Pancreas (tissue), 10 donors: Measurements from ENCODE around the gene EID1. TPM values are rescaled to one million over a fixed set of nuclear protein-coding genes. Genes with fewer than 3 reads are reported as not detected.

ENCODE experiments used
- ATAC-seq, 4 donors: fragments of 200-7000 bp; cut with Tn5 transposase; one replicate each; pipeline versions ENCODE4 v1.8.0 to v1.9.1; 2020; ENCODE audit warnings: mild to moderate bottlenecking in 4 of 4, moderate library complexity in 4 of 4
- DNase-seq, 6 donors: peaks; one replicate each; pipeline ENCODE4 v3.0.0-alpha.2; 2020
- FAIRE-seq: peaks from 2 replicates; lab custom pipeline; 2012; peaks lifted over from hg19 to GRCh38; lab: Jason Lieb, UNC
- H3K27ac ChIP-seq, 4 donors: fragments of 200-600 bp; sonication (generic); 1 replicate in 3 of 4; 2 replicates in 1 of 4; pipeline versions ENCODE4 v1.5.0 to v1.8.0; 2020
- H3K27me3 ChIP-seq, 4 donors: fragments of 200-600 bp; one replicate each; pipeline ENCODE4 v1.8.0; 2021
- H3K36me3 ChIP-seq, 3 donors: fragments of 200-600 bp; sonication (generic) in 1 of 3; one replicate each; pipeline versions ENCODE4 v1.5.0 to v1.8.0; 2020 to 2021
- H3K4me1 ChIP-seq, 3 donors: fragments of 200-600 bp; one replicate each; pipeline ENCODE4 v1.8.0; 2021
- H3K4me3 ChIP-seq, 4 donors: fragments of 200-600 bp; sonication (generic) in 2 of 4; one replicate each; pipeline versions ENCODE4 v1.5.0 to v1.8.0; 2020 to 2021
- H3K9me3 ChIP-seq, 4 donors: fragments of 200-600 bp; one replicate each; pipeline ENCODE4 v1.8.0; 2021
- WGBS, 2 donors: extraction: QIAGEN DNeasy Blood & Tissue Kit; methylation state at CpG; one replicate each; pipeline ENCODE4 v1.1.7; 2013; 5-methylcytosine and 5-hydroxymethylcytosine counted together
- intact Hi-C, 3 donors: fragments of 100-400 bp; cut with DNase I; formaldehyde crosslinking; loops; one replicate each; pipeline versions ENCODE4 v1.11.1 to v1.14.2; 2022
- polyA plus RNA-seq, 2 donors: library from polyadenylated mRNA; stranded (reverse); fragments of 200-250 nt; gene quantifications; one replicate each; pipeline ENCODE4 v1.2.3, GENCODE V29; 2013
- total RNA-seq, 6 donors: library from RNA; stranded (reverse); fragmentation: NEBNext Ultra II Directional in 4 of 6; extraction: Animal tissue kit (Norgen Biotek cat#: 25700) in 4 of 6; gene quantifications; one replicate each; pipeline versions ENCODE4 v1.2.1 to v1.2.4, GENCODE V29; 2021 to 2023
- TF ChIP-seq, protein P1 (sequence below), 4 donors: fragments of 200-600 bp; sonication (generic) in 3 of 4; IDR thresholded peaks; one replicate each; pipeline versions ENCODE4 v1.5.0 to v1.8.0; 2021; ENCODE audit warnings: antibody characterized with exemption in 4 of 4
- donor health status: healthy with polysubstance abuse.
- donor health status: DM: no; HTN: no; CAD: no; lungs with moderate emphysema.
- donor health status: DM: no; HTN: no; CAD: no.
- donor health status: control.
- donor health status: control.
- donor health status: Bipolar disorder and iron deficiency.
- donor health status: DM: yes; HTN: yes; CAD: no.
- donor health status: DM: no; HTN: no; CAD: no.
- donor health status: DM: no; HTN: no; CAD: no.
- donor health status: DM: yes; HTN: yes; CAD: no.

The EID1 gene
- total and polyA plus RNA-seq, 8 donors, result 26.5 to 96.3 (median 42.8) TPM

DNA sequence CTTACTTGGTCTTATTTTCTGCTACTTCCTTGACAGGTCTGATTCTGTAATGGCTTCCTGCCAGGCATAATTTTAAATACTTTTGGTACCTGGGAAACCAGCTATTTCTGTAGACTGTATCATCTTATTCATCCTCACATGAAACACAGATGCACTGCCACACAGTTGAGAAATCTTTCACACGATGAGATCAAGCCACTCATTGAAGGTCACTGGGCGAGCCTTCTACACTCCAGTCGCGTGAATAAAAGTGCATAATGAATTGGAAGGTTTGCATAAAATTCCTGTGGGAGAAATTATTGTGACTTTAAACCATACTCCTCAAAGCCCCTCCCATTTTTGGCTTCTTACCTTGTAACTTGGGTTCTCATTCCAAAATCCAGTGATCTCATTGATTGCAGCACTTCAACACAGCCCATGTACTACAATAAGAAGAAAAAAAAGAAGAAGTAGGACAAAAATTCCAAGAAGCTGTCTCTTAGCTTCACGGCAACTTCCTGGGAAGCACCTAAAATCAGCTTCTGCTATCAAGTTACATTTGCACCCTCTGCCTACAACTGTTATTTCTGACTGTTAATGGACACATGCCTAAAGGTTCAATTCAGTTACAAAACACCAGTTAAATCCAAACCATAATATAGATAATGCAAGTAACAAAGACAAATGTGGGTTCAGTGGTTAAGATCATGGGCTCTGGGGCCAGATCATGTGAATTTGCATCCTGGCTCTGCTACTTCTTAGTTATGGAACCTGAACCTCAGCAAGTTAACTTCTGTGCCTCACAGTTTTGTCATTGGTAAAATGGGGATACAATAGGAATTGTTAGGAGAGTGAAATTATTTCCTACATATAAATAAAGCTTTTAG lies 46.8 kb downstream of the EID1 start:
- intact Hi-C loops, result no loop called here
- H3K36me3 ChIP-seq, result no peaks in the 10 kb centered on the region
- no peak for FAIRE-seq
- no peak overlapping the region for H3K27ac ChIP-seq
- H3K4me1 ChIP-seq, result no peaks in the 10 kb centered on the region
- no peaks in the 10 kb centered on the region for H3K27me3 ChIP-seq
- H3K4me3 ChIP-seq, result no peak overlapping the region
- H3K9me3 ChIP-seq, result no peaks in the 10 kb centered on the region
- no peak for DNase-seq
- TF ChIP-seq, protein P1, sequence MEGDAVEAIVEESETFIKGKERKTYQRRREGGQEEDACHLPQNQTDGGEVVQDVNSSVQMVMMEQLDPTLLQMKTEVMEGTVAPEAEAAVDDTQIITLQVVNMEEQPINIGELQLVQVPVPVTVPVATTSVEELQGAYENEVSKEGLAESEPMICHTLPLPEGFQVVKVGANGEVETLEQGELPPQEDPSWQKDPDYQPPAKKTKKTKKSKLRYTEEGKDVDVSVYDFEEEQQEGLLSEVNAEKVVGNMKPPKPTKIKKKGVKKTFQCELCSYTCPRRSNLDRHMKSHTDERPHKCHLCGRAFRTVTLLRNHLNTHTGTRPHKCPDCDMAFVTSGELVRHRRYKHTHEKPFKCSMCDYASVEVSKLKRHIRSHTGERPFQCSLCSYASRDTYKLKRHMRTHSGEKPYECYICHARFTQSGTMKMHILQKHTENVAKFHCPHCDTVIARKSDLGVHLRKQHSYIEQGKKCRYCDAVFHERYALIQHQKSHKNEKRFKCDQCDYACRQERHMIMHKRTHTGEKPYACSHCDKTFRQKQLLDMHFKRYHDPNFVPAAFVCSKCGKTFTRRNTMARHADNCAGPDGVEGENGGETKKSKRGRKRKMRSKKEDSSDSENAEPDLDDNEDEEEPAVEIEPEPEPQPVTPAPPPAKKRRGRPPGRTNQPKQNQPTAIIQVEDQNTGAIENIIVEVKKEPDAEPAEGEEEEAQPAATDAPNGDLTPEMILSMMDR (IDR thresholded peaks at IDR 0.05), result no peak
- 61 to 75% methylated on average over 5 of the region's 5 CpGs for WGBS, 2 donors
- peak in 1 of 4 donors; percentile 52 for ATAC-seq

DNA sequence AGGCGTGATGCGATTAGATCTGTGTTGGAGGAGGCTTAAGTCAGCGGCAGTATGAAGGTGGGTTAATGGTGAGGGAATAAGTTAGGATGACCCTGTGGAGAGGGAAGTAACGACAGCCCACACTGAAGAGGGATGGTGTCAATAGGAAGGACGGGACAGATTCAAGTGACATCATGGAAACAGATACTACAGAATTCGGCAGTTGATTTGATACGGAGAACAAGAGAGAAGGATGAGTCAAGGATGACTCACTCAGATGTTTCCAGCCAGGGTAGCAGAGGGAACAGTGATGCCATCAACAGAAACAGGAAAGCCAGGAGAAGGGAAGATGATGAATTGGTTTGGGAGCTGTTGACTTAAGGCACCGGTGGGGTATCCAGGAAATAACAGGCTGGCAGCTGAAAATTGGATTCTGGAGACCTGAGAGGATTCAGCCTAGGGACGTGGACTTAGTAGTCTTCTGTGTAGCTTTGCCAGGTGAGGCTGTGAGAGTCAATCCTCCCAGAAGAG lies 47.8 kb downstream of the EID1 start:
- intact Hi-C loops, result no loop called here
- FAIRE-seq (no peak), DNase-seq (no peak), ATAC-seq (peak in 1 of 4 donors; percentile 43)
- WGBS, 2 donors, result 50 to 57% methylated on average over 9 of the region's 9 CpGs
- TF ChIP-seq, protein P1 (IDR thresholded peaks at IDR 0.05), result no peak
- no peak overlapping the region for H3K27ac ChIP-seq
- no peaks in the 10 kb centered on the region for H3K9me3 ChIP-seq
- H3K27me3 ChIP-seq, result no peaks in the 10 kb centered on the region
- no peak overlapping the region for H3K4me3 ChIP-seq
- H3K4me1 ChIP-seq, result no peaks in the 10 kb centered on the region
- H3K36me3 ChIP-seq, result no peaks in the 10 kb centered on the region

DNA sequence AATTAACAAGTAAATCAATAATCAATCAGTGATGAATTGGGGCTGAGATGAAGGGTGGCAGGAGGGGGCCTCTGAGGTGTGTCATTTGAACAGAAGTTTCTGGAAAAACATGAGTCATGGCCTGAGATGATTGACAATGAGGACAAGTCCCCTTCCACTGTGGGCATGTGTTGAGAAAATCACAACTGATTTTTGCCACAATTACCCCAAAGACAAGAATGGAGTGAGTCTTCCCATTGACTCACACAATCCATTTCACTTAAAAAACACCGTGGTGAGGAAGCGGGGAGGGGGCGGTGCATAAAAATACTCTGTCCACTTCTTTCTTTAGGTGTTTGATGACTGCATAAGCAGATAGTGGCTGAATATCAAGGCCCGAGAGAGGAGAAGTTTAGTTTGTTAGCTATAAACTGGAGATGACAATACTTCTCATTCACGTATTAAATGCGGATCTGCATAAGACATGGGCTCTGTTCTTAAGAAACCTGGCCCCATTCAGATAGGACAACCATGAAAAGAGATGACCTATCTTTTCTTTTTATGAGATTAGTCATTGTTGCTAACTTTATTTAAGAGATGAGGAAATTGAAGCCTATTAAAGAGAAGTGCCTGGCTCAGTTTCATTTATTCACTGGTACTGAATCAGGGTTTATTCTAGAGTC lies 51.1 kb downstream of the EID1 start:
- Histone ChIP-seq H3K36me3 (no peaks in the 10 kb centered on the region), H3K4me3 (no peak overlapping the region), H3K27ac (no peak overlapping the region), H3K27me3 (no peaks in the 10 kb centered on the region), H3K4me1 (no peaks in the 10 kb centered on the region), H3K9me3 (no peaks in the 10 kb centered on the region)
- TF ChIP-seq, protein P1 (IDR thresholded peaks at IDR 0.05), result no peak
- ATAC-seq, result no peak
- intact Hi-C loops, result no loop called here
- no peak for DNase-seq
- 86 to 89% methylated on average over 6 of the region's 6 CpGs for WGBS, 2 donors
- FAIRE-seq, result no peak

DNA sequence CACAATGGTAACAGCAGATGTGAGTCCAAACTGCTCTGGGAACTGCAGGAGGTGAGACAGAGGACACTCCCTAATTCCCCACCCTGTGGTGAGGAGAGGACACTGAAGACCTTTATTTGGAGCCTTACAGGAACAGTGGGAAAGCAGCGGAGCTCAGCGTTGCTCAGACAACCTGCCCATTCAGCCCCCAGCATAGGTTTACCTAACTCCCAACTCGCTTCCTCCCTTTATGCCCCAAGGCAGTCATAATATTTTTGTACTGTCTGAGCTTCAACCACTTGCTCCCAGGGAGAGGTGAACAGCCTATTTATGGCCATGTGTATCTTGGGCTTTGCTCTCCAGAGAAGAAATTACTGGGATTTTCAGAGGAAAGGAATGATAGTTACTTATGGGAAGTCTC lies 51.7 kb downstream of the EID1 start:
- 66 to 74% methylated on average over 3 of the region's 3 CpGs for WGBS, 2 donors

More for the DNA sequence above, 51.7 kb downstream of the EID1 start:
- no peaks in the 10 kb centered on the region for H3K4me1 ChIP-seq
- no peaks in the 10 kb centered on the region for H3K27me3 ChIP-seq
- intact Hi-C loops, result no loop called here
- no peaks in the 10 kb centered on the region for H3K36me3 ChIP-seq
- no peak for ATAC-seq
- no peak overlapping the region for H3K4me3 ChIP-seq
- H3K9me3 ChIP-seq, result no peaks in the 10 kb centered on the region
- H3K27ac ChIP-seq, result no peak overlapping the region
- no peak for FAIRE-seq
- TF ChIP-seq, protein P1 (IDR thresholded peaks at IDR 0.05), result no peak
- no peak for DNase-seq

Other genes with a start within 250 kb of the EID1 start
- gene FBN1, start 232.4 kb upstream of the EID1 start, total RNA-seq, result 10 to 100 TPM in 3 of 6 donors, 1 to 10 TPM in 3; 2.4 to 35.2 (median 14.1) TPM
- gene FBN1, start 232.4 kb upstream of the EID1 start, polyA plus RNA-seq, result 1 to 10 TPM; 1.5 to 1.9 TPM
- 1 to 10 TPM; 2.0 to 8.0 (median 2.8) TPM for gene CEP152, start 67.1 kb upstream of the EID1 start, total RNA-seq
- 1 to 10 TPM; 1.3 TPM for gene CEP152, start 67.1 kb upstream of the EID1 start, polyA plus RNA-seq
- under 1 TPM in 5 of 6 donors, not detected in 1; 0.03 to 0.24 (median 0.16) TPM for gene SHC4, start 85.8 kb downstream of the EID1 start, total RNA-seq
- under 1 TPM; 0.19 TPM for gene SHC4, start 85.8 kb downstream of the EID1 start, polyA plus RNA-seq
- gene SECISBP2L, start 168.3 kb downstream of the EID1 start, total RNA-seq, result 10 to 100 TPM; 17.0 to 28.4 (median 19.0) TPM
- 1 to 10 TPM; 5.1 to 7.7 TPM for gene SECISBP2L, start 168.3 kb downstream of the EID1 start, polyA plus RNA-seq